GM20000 (cell line): ENCODE measurements around the gene EXOC6B.
A peak's percentile ranks its signal among the peaks of the same experiment; 100 is the strongest.

Experiments
- DNase-seq: peaks from one replicate; pipeline ENCODE4 v3.0.0; 2012; ENCODE audit warnings: low spot score
- TF ChIP-seq, protein P1 (sequence below): IDR thresholded peaks from 2 replicates; pipeline ENCODE4 v1.5.1; 2012; ENCODE audit warnings: mild to moderate bottlenecking, control low read depth; ENCODE audit errors: extremely low read depth, missing control alignments

EXOC6B gene

DNA sequence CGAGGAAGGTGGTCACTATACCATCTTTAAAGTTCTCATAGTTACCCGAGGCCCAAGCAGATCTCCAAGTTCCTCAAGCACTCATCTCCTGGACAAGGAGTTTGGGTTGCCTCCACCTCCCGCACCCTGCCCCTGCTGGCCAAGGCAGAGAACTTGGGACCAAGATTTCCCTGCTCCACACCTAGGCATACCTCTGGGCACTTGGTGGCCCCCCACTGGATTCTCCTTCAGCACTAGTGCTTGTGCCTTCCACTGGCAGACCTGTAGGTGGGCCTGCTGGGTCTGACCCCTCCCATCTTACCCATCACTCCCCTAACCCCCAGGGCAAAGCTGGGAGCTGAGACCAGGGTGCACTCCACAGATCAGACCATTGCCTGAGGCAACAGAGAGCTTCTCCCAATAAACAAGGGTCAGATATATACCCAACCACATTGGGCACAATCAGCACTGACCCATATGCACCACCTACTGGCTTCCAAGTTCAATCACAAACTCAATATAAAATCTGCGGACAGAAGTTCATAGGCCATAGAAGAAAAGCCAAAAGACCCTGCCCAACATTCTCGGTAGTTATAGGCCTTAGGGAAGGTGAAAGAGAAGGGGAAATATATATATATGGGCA lies 244.2 kb downstream of the EXOC6B start:
- DNase-seq, result no peak
- TF ChIP-seq, protein P1, sequence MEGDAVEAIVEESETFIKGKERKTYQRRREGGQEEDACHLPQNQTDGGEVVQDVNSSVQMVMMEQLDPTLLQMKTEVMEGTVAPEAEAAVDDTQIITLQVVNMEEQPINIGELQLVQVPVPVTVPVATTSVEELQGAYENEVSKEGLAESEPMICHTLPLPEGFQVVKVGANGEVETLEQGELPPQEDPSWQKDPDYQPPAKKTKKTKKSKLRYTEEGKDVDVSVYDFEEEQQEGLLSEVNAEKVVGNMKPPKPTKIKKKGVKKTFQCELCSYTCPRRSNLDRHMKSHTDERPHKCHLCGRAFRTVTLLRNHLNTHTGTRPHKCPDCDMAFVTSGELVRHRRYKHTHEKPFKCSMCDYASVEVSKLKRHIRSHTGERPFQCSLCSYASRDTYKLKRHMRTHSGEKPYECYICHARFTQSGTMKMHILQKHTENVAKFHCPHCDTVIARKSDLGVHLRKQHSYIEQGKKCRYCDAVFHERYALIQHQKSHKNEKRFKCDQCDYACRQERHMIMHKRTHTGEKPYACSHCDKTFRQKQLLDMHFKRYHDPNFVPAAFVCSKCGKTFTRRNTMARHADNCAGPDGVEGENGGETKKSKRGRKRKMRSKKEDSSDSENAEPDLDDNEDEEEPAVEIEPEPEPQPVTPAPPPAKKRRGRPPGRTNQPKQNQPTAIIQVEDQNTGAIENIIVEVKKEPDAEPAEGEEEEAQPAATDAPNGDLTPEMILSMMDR, result no peak

DNA sequence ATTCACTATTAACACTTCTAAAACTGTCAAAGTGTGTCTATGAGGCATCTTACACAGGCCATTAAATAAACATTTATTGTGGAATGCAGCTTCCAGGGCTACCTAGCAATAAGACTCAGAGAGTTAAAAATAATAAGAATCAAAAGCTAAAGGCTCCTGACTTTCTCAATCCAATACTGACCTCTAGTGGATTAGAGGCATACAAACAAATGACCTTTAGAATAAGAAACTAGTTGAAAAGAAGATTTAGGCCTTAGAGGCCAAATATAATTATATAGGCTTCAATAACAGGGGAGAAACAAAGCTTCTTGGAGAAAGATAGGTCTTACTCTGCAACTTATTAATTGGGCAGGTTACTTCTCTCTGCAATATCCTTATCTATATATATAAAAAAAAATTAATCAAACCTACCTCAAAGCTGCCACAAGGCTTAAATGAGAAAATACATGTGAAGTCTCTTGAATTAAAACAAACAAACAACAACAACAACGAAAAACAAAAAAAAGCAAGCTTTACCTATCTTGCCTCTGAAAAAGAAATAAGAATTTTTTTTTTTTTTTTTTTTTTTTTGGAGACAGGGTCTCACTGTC lies 246.1 kb downstream of the EXOC6B start:
- peak; percentile 14 for DNase-seq
- TF ChIP-seq, protein P1, result no peak

DNA sequence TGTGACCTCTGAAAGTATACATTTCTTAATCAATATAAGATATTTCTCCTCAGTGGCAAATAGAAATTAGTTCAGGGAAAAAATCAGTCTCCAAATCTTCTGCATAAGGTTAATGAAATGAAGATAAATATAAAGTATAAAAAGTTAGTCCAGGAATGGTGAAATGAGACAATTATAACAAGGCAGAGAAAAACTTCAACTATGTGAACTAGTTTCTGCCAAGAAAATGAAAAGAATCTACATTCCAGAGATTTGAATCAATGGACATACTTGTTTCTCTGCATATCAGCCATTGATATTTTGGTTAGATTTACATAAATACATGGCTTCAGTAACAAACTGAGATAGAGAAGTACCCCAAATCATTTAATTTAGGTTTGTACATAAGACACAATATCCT lies 249.0 kb downstream of the EXOC6B start:
- no peak for DNase-seq
- TF ChIP-seq, protein P1, result no peak

DNA sequence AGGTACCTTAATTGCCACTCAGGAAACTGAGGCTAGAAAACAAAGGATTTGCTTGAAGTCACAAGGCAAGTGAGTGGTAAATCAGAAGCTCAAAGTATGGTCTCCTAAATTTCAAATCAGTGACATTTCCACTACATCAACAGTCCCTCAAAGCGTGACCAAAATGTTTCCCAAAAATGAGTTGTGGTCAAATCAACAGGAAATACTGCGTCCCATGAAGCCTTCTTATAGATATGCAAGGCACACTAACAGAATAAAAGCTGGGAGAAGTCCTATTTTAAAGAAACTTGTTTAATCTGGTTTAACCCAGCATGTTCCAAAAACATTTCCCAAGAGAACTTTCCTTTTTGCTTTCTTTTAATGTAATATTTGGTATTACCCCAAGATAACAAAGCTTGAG lies 249.4 kb downstream of the EXOC6B start:
- TF ChIP-seq, protein P1, result no peak
- DNase-seq, result no peak

DNA sequence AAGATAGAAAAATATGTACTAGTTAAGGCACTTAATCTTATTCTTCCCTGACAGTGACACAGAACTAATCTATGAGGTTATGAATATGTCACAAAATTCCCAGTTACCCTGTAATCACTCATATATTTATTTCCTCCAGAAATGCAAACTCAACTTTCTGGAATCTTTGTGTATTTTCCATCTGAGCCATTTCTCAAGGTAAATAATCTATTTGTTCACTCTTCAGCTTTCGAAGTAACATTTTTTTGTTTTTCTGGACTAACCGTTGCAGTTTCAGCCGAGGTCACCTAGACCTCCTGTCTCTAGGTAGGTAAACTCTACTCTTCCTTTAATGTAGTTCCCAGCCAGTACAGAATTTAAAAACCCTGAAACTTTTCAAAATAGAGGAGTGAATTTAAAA lies 250.9 kb downstream of the EXOC6B start:
- DNase-seq, result no peak
- TF ChIP-seq, protein P1, result no peak

DNA sequence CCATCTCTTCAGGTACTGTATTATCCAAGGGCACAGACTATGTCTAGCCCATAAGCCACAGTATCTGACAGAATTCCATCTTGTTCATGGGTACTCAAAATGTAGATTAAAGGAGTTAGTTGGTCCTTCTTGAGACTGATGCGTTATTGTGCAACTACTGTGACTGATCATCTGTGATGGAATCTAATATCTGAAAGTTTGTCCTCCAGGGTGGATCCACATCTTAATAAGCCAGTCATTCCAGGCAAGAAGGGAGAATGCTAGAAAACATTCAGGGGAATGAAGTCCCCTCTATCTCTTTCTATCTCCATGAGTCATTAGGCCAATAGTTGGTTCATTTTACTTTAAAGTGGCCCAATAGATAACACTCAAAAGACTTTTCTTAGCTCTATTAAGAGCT lies 252.6 kb downstream of the EXOC6B start:
- TF ChIP-seq, protein P1, result no peak
- no peak for DNase-seq

DNA sequence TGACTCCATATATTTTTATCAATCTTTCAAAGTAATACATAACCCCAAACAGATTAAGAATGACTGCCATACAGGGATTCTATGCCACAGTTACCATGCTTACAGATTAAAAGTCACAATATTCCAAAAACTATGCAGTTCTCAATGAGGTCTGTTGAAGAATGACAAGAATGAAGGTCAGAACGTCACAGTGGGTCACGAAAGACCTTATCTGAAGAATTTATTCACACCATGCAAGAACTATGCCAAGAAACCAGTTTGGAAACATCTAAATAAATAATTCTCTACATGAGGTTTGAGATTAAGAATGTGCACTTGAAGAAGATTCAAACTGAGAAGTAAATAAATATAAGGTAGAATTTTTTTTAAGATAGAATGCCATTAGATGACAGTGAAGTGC lies 253.3 kb downstream of the EXOC6B start:
- TF ChIP-seq, protein P1, result no peak
- no peak for DNase-seq
